GM21515 (cell line): ENCODE results near the gene ZNF784.
A peak's percentile ranks its signal among the peaks of the same experiment; 100 is the strongest.
"Not testable (repeated sequence)": the region's sequence is repeated elsewhere in the genome, so short reads cannot be mapped to it uniquely, and the experiment has no call there.

Source experiments
- ATAC-seq: cut with Tn5 transposase; IDR thresholded peaks from one replicate; pipeline ENCODE4 v1.9.1; 2021; ENCODE audit not compliant: unreplicated experiment

ZNF784 gene

DNA sequence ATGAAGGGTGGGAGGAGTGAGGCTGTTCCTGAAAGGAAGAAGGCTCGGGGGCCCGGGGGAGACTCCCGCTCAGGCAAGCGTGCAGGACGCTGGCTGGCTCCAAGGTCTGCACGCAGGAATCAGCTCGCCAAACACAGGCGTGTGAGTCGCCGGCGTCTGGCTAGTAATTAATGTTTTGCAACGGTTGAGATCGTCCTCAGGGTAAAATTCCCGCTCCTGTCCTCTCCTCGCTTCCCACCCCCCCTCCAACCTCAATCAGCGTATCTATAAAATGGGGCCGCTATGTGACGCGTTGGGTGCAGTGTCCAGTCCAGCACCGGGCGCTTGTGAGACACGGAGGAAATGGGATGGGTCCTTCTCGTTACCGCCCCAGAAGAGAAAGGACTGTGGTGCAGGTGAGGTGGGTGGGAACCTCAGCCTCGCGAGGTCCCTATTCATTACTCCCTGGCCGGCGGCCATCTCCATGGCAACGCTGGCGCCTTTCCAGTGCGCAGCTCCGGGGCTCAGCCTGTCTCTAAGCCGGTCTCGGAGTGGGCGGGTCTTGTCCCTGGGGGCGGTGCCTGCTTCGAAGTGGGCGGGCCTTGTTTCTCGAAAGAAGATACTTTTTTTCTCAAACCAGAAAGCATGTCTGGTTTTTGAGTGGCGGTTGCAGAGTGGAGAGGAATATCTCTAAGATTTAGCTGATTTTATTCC is 37.2 kb downstream of the ZNF784 start:
- peak; percentile 78 for ATAC-seq

DNA sequence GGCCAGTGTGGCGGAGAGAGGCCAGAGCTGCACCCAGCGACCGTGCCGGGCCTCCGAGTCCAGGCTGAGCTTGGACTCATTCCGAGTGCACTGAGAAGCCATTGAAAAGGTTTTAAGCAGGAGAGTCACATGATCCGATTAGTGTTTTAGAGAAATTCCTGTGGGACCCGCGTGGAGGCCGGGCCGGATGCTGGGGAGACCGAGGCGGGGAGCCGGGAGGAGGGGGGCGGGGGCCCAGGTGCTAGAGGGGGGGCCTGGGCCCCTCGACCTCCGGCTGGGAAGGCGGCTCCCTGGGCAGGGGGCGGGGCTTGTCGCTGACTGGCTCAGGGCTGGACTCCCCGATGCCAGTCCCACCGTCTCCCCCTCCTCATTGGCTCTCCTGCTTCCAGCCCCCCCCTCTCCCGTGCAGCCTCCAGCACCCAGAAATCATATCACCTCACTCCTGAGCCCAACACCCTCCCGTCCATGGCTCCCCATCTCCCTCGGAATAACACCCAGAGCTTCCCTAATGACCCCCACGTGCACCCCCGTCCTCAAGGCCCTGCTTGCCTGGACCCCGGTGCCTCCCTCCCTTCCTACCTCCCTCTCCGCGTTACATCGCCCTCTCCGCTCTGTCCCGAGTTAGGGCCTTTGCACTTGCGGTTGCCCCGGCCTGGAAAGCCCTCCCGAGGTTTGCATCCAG is 38.6 kb downstream of the ZNF784 start:
- no peak for ATAC-seq

DNA sequence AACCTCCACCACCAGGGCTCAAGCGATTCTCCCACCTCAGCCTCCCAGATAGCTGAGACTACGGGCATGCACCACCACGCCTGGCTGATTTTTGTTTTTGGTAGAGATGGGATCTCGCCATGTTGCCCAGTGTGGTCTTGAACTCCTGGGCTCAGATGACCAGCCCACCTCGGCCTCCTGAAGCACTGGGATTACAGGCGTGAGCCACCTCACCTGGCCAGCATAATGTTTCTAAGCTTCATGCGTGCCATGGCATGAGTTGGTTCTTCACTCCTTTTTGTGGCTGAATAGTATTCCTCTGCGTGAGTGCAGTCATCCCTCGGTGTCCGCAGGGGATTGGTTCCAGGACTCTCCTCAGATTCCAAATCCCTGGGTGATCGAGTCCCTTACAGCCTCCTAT is 39.5 kb downstream of the ZNF784 start:
- no peak for ATAC-seq

DNA sequence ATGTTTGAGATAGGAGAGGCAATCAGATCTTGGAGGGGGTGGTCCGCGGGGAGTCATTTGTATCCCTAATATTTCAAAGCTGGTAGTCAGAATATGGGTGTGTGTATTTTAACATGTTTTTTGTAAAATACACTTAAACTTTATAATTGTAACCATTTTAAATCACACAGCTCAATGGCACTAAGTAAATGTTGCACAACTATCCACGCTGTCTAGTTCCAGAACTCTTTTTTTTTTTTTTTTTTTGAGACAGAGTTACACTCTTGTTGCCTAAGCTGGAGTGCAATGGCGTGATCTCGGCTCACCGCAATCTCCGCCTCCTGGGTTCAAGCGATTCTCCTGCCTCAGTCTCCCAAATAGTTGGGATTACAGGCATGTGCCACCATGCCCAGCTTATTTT is 40.5 kb downstream of the ZNF784 start:
- ATAC-seq, result not testable (repeated sequence)

DNA sequence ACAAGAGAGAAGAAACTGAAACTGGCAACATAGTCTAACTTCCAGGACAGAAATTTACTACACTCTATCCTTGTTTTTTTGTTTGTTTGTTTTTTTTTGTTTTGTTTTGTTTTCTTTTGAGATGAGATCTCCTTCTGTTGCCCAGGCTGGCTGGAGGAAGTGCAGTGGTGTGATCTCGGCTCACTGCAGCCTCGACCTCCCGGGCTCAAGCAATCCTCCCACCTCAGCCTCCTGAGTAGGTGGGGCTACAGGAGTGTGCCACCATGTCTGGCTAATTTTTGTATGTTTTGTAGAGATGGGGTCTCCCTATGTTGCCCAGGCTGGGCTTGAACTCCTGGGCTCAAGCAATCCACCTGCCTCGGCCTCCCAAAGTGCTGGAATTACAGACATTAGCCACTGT is 42.1 kb downstream of the ZNF784 start:
- not testable (repeated sequence) for ATAC-seq

DNA sequence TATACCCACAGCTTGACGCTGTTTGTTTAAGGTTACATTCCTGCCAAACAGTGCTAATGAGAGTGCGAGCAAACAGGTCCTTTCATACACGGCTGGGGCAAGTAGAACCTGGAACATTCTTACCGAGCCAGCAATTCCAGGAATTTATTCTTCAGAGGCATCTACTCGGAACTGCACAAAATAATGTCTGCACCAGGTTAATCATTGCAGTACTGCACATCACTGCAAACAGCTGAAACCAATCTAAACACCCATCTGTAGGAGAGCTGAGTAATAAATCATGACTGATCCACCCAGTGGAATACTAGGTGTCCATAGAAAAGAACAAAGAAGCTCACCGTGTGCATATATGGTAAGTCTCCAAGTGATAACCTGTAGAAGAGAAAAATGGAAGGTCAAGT is 42.5 kb downstream of the ZNF784 start:
- ATAC-seq, result no peak

DNA sequence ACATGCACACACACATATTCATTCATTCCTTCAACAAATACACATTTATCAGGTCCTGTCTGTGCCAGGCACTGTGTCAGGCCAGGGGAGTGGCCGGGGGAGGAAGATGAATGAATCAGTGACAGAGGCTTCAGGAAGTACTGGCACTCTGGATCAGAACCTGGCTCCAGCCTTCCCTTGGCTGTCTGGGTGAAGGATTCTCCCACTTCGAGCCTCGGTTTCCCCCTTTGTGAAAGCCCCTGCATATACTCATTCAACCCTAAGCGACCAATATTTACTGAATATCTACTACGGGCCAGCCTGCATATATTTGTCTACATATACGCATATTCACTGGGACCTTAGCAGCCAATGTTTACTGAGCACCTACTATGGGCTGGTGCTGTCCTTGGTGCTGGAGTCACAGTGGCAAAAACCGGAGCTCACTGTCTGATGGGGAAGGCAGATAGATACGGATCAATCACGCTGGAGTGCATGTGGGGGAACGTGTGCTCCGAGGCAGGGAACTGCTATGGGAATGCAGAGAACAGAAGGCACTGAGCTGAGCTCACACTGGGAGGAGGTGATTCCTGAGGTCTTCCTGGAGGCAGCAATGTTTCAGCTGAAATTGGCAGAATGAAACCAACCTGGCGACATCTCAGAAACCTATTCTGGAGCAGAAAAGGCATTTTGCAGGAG is 43.1 kb downstream of the ZNF784 start:
- ATAC-seq, result no peak

DNA sequence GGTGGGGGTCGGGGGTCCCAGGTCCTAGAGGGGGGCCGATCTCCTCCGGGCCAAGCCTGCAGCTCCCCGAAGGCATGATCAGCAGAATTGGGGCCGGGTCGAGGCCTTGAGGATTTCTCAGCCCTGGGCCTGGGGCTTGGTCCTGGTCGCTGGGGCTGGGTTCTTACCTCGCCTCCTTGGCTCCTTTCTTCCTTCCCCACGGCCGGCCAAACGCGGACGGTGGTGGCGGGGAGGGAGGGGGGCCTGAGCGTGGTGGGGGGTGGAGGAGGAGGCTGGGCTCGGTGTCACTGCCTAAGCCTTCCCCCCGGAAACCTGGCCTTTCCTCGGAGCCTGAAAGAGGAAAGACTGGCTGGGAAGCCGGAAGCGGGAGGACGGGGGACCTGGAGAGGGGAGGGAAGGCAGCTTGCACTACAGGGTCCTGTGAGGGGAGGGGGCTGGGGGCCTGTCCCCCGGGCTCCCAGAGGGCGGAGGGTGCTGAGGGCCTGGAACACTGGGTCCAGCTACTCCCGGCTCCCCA is 43.7 kb downstream of the ZNF784 start, which contains the start of gene ZNF579:
ZNF579 (minus strand) TSS at position 221 of the 517 bp plus-strand sequence. CDS start 1,209 bp downstream, outside the sequence.
- ATAC-seq, result no peak

DNA sequence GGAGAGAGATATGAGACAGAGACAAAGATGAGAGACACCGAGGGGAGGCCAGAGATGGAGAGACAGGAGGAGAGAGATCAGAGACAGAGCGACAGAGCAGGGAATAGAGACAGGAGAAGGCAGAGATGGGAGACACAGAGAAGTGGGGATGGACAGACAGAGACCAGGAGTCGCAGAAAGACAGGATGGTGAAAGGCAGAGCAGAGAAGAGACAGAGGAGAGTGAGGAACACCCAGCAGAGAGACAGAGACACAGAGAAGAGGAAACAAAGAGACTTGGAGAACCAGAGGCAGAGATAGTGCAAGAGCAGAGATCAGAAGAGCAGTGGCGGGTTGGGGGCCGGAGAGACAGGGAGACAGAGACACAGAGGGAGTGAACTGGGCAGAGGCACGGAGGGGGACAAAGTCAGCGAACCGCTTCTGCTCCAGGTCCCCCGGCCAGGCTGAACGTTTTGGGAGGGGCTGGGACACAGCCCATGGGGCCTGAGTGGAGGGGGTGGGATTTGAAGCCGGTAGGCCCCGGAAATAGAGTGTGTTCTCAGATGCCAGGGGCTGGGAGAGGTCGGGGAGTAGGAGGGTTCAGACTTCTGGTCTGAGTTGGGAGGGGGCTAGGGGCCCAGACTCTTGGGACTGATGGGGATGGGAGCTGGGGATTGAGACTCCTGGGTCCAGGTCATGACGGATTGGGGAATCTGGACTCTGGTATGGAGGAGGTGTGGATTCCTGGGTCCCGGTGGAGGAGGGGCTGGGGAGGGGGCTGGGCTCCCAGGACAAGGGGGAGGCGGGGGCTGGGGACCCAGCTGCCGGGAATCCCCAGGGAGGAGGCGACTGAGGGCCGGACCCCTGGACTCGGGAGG is 44.4 kb downstream of the ZNF784 start:
- ATAC-seq, result no peak

DNA sequence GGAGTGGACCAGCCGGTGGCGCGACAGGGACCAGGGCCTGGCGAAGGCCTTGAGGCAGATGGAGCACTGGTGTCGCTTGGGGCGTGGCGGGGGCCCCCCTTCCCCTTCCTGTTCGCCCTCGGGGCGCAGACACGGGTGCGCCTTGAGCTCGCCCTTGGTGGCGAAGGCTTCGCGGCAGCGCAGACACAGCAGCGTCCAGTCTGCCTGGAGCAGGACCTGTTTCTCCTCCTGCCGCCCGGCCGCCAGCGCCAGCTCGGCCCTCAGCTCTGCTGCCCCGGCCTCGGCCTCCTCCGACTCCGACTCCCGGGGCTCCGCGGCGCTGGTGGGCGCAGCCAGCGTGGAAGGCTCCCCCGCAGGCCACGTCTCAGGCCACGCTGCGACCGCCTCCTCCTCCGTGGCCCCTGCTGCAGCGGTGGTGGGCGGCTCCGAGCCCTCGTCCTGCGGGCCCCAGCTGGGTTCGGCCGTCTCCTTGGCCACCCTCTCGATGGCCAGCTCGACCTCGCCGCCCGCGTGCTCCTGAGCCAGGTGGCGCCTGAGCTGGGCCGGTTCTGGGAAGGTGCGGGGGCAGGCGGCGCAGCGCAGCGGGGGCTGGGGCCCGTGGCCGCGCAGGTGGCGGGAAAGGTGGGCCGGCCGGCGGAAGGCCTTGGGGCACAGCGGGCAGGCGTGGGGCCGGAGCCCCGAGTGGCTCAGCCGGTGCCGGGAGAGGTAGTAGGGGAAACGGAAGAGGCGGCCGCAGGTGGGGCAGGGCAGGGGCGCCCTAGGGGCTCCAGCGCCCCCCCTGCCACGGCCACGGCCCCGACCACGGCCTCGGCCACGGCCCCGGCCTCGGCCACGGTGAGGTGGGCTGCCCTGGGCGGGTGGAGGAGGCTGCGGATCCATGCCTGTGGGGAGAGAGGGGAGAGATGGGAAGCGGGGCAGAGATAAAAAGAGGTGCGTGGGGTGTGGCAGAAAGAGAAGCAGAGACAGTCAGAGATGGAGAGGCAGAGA is 45.3 kb downstream of the ZNF784 start:
- ATAC-seq, result no peak

DNA sequence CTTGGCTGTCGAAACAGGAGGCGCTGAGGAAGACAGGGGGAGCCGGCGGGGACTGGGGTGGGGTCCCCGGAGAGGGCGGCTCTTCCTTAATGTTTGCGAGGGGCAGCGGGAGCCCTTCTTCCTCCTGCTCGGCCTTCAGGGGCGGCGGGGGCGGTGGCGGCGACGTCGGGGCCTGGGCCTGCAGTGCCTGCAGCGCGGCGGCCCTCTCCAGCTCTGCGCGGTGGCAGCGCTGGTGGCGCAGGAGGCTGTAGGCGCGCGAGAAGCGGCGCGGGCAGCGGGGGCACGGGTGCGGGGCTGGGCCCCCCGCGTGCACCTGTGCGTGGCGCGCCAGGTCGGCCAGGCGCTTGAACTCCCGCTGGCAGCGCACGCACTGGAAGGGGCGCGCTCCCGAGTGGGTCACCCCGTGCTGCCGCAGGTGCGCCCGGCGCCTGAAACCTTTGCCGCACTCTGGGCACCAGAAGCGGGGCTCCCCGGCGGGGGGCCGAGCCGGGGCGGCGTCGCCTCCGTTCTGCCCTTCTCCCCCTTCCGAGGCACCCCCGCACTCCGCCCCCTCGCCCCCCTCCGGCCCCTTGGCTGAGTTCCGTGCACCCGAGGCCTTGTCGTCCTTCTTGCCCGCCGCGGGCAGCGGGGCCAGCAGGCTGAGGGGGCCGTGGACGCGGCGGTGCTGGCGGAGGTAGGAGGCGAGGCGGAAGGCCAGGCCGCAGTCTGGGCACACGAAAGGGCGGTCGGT is 46.2 kb downstream of the ZNF784 start:
- ATAC-seq, result no peak

DNA sequence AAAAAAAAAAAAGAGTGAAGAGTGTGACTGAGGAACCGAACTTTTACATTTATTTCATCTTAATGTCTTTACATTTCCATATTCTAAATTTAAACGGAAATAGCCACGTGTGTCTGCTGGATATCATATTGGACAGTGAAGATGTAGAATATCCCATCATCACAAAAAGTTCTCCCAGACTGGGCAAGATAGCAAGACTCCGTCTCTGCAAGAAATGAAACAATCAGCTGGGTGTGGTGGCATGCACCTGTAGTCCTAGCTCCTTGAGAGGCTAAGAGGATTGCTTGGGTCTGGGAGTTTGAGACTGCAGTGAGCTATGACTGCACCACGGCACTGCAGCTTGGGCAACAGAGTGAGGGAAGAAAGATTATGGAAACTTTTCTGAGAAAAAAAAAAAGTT is 47.6 kb downstream of the ZNF784 start:
- ATAC-seq, result no peak

DNA sequence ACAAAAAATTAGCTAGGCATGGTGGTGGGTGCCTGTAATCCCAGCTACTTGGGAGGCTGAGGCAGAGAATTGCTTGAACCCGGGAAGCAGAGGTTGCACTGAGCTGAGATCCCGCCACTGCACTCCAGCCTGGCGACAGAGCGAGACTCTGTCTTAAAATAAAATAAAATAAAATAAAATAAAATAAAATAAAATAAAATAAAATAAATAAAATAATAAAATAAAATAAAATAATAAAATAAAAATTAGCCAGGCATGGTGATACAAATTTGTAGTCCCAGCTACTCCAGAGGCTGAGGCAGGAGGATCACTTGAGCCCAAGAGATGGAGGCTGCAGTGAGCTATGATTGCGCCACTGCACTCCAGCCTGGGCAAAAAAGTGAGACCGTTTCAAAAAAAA is 50.4 kb downstream of the ZNF784 start:
- not testable (repeated sequence) for ATAC-seq
